Astrocyte (in vitro differentiated cells and primary cell): ENCODE data around the gene DYRK3.

Experiments used
- CTCF ChIP-seq: IDR thresholded peaks from 2 replicates; pipeline ENCODE4 v1.5.1; 2011; ENCODE audit warnings: low read depth, mild to moderate bottlenecking, inconsistent platforms, low read length, moderate library complexity; ENCODE audit not compliant: insufficient read depth
- EZH2 ChIP-seq: IDR thresholded peaks from 2 replicates; pipeline ENCODE4 v1.6.1; 2012; ENCODE audit warnings: mild to moderate bottlenecking, low read length, inconsistent platforms; ENCODE audit not compliant: insufficient read depth

DNA sequence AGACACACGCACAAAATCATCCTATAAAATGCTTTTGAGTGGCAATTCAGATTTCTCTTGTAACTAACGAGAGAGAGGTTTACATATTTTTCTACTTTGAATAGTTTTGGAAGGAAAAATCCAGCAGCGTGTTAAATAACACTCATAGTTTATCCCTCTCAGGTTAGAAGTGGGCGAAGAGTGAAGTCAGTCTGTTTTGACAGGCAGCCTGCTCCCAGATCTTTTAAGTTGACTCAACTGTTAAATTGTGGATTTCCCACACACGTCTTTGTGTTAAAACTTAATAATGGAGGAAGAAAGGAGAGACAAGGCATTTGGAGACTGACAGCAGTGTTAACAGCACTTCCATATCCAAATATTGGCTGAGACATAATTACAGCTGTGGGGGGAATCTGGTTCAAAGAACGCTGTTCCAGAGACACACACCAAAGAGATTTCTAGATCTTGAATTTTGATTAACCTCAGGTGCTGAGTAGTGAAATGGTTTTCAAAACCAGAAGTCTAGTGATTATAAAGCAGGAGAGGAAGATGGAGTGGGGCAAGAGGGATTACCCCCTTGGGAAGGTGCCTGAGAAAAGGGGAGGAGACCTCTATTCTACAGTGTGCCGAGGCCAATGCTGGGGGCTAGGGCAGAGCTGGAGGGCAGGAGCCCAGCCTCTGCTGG lies 52.0 kb downstream of the DYRK3 start:
- TF ChIP-seq CTCF (no peak), EZH2 (no peak)
